K562 (cell line): ENCODE data around the gene MYH11. TPM values are rescaled to one million over a fixed set of nuclear protein-coding genes. Genes with fewer than 3 reads are reported as not detected.

Experiments
- CTBP1 ChIP-seq: fragments of 450-650 bp; IDR thresholded peaks from 2 replicates; pipeline ENCODE4 v1.6.1; 2016; ENCODE audit warnings: borderline replicate concordance
- MLLT1 ChIP-seq, 2 experiments: fragments of 450-650 bp; IDR thresholded peaks; 2 replicates each; pipeline ENCODE4 v1.6.1; 2016
- PKNOX1 ChIP-seq: fragments of 450-650 bp; IDR thresholded peaks from 2 replicates; pipeline ENCODE4 v1.6.1; 2016
- RCOR1 ChIP-seq, 2 experiments: IDR thresholded peaks; 2 replicates each; pipeline ENCODE4 v1.6.1; 2012; ENCODE audit warnings: low read depth in 2 of 2, low read length in 2 of 2, borderline replicate concordance in 1 of 2, improper control_type of control experiment in 1 of 2
- REST ChIP-seq, 2 experiments: fragments of 450-650 bp; formaldehyde crosslinking in 1 of 2; IDR thresholded peaks; 2 replicates each; pipeline versions ENCODE4 v1.4.0 to v1.6.1; 2014 to 2020; ENCODE audit warnings: mild to moderate bottlenecking in 2 of 2, borderline replicate concordance in 1 of 2, low read depth in 1 of 2
- TCF7L2 ChIP-seq: fragments of 150-350 bp; IDR thresholded peaks from 2 replicates; pipeline ENCODE4 v1.6.1; 2016; ENCODE audit warnings: low read depth, mild to moderate bottlenecking, low read length, moderate library complexity
- polyA plus RNA-seq, 8 experiments: library from polyadenylated mRNA; depleted of rRNA in 4 of 8; stranded (reverse) in 5 of 8; unstranded in 3 of 8; fragments of >200 nt; fragmentation: Nextera tagmentation in 2 of 8; fragmentation: Illumina TruSeq in 1 of 8; extraction: Ambion mirVana in 2 of 8; extraction: Trizol in 1 of 8; gene quantifications; 2 replicates each; pipeline versions ENCODE4 v1.2.1 to v1.2.3, GENCODE V29; 2011 to 2014; ENCODE audit warnings: inconsistent platforms in 1 of 8, missing spikeins in 1 of 8
- total RNA-seq, 7 experiments: library from RNA; depleted of rRNA in 6 of 7; stranded (reverse); fragments of >200 nt in 6 of 7; fragmentation: Illumina TruSeq in 2 of 7; extraction: Trizol in 2 of 7; gene quantifications; 2 replicates each; pipeline versions ENCODE4 v1.2.1 to v1.2.3, GENCODE V29; 2011 to 2021; ENCODE audit warnings: low replicate concordance in 1 of 7

The MYH11 gene
- total and polyA plus RNA-seq, 9 of the 15 experiments (the other 6 are each of a cell fraction or from before 2014, with no cell fraction given) = 0.05 to 0.47 (median 0.08) TPM; not detected in 5

GRCh38 chr16:15765880-15766279 lies 90.9 kb downstream of the MYH11 start (continued):
- peak; percentile 85 for TF ChIP-seq REST (IDR thresholded peaks at IDR 0.05; ENCODE audit: borderline replicate concordance)
- 0 out of 2 replicates have a peak, but pooled peaks have one; percentile 36 for TF ChIP-seq REST (CRISPR knock-in tag; IDR thresholded peaks at IDR 0.05; ENCODE audit: low read depth)
- peak; percentile 22; the same call in 1 of the 2 replicates for TF ChIP-seq CTBP1
- TF ChIP-seq PKNOX1 = peak; percentile 67
- TF ChIP-seq RCOR1 (IDR thresholded peaks at IDR 0.05; ENCODE audit: borderline replicate concordance in 1 of 2, low read depth in 2 of 2, low read length in 2 of 2) = peak in 1 of 2 experiments; percentile 43; a peak in 1 of 4 replicates
- no peak for TF ChIP-seq TCF7L2
- TF ChIP-seq MLLT1 (IDR thresholded peaks at IDR 0.05) = 0 out of 4 replicates have a peak, but pooled peaks of 1 of the 2 experiments have one; percentile 34
